Stimulated activated CD8-positive, alpha-beta memory T cell treated with anti-CD3 and anti-CD28 coated beads, Interleukin-4, amount 100 ng/mL, for 48 hours (primary cell): Measurements from ENCODE around the gene PARP4.
"Not testable (repeated sequence)": the region's sequence is repeated elsewhere in the genome, so short reads cannot be mapped to it uniquely, and the experiment has no call there.

Experiments used
- DNase-seq: peaks from one replicate; pipeline ENCODE4 v3.0.0-alpha.2; 2020

The PARP4 gene

DNA sequence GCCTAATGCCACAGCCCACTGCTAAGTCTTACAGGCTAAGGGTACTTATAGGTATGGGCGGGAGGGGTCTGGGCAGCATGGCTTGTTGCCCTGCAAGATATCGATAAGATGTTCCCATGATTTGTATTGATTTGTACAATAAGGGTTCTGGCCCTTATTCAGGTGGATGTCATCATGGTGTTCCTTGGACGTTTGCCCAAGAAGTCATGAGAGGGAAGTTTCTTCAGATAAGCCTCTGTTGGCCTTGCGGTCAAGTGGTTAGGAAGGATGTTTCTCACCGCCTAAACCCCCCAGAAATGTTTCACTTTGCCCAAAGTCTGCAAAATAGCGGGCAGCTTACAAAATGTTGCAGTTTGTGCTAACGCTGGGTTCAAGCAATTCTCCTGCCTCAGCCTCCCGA is 7.3 kb downstream of the PARP4 start:
- no peak for DNase-seq

- DNase-seq = no peak
Observed at GRCh38 chr13:24503379-24503696, 9.2 kb downstream of the PARP4 start.

DNA sequence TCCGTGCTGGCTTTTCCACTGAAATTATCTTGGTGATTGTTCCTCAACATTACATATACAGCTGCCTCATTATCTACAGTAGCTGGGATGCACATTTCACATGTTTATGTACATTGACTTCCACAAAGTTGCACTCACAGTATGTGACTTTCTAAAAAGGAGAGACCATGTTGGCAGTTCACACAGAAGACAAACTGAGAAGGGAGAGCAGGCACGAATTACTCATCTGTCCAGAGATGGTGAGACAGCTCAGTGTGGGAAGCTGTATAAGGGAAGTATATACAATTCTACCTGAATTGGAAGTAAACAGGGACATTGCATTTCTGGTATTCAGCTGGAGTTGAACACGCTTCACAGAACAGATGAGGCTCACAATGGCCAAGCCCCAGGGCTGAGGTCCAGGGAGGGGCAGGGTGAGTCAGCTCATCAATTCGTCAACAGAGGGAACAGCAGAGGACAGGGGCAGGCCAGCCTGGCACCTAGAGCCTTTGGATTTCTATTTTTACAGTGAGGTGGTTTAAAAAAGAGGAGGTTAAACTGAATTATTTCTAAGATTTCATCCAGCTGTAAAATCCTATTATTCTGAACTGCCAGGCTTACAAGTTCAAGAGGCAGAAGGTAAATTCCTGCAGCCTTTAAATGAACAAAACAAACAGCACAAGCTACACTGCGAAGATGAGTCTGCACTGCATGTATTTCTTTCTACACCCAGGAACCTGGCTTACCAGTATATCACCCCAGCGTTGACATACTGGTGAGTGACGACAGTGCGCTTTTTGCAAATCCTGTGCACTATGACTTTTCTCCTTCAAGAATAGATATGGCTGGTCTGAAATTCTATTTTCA is 9.8 kb downstream of the PARP4 start:
- no peak for DNase-seq

DNA sequence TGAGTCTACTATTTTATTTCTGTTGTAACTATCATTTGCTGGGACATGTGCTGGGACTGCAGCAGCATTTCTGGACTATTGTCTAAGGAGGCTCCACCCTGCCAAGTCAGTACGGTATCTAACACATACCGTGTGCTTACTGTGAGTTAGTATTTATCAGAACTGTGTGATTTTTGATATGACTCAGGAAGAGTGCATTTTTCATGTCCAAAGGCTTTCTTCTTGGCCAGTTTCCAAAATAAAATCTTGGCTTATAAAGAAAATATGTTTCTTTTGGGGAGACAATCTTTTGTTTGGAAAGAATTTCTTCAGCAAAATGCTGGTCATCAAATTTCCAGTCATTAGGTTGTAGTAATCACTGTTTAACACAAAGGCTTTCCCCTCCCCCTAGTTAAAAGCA is 11.6 kb downstream of the PARP4 start:
- no peak for DNase-seq

GRCh38 chr13:24497742-24498141 is 14.8 kb downstream of the PARP4 start:
- no peak for DNase-seq

DNA sequence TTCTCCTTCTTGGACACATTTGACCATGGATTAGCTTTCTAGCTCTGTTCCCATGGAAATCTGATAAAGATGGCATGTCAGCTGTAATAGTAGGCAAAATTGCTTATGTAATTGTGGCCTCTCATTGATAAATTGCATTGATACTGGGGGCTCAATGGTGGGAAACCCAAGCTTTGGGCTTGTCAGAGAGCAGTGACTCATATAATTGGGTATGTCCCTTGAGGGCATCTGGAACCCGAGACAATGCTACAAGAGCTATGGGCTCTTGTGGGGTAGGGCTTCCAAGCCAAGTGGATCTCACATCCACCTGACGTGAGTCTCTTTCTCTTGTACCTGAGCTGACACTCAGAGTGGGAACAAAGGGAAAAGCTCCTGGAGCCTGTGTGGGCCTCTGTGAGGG is 16.3 kb downstream of the PARP4 start:
- DNase-seq = not testable (repeated sequence)

DNA sequence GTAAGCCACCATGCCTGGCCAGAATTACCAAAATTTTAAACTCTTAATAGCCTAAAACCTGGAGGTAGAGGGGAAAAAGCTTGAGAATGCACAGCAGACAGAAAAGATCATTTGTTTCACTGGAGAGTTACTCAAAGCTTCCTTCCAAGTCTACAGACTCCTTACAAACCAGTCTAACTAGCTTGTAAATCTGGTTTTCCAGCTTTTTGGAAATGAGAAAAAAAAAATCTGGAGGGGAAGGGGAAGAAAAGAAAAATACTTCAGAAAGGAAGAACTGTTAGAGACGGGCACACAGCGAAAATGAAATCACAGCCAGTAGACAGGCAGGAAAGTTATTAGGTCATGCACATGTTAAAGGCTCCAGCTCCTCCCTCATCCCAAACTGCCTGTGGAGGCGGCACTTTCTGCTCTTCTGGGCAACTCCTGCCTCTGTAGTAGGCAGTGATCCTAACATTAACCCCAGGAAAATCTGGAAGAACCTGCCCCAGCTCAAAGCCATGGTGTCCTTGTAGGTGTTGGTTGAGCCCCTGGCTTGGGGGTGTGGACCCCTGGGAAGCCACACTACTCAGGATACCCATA is 17.3 kb downstream of the PARP4 start:
- DNase-seq = no peak

- no peak for DNase-seq
Observed at GRCh38 chr13:24493356-24493755, 19.2 kb downstream of the PARP4 start.

GRCh38 chr13:24491845-24492244 is 20.7 kb downstream of the PARP4 start:
- DNase-seq = no peak

DNA sequence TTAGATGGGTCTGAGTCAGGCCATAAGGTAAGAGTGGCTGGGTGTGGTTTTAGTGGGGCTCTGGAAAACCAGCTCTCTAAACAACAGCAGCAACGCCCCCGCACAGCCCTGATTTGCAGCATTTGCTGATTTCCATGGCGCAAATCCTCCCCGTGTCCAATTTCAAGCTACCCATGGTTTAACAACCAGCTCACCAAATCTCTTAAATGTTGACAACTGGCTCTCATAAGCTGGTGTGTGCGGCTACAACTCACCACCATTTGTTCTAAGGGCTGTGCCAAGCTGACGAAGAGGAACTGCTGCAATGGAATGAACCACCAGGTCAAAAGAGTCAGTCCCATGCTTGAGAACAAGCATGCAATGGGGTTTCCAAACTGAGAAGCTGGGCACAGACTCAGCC is 22.9 kb downstream of the PARP4 start:
- no peak for DNase-seq

DNA sequence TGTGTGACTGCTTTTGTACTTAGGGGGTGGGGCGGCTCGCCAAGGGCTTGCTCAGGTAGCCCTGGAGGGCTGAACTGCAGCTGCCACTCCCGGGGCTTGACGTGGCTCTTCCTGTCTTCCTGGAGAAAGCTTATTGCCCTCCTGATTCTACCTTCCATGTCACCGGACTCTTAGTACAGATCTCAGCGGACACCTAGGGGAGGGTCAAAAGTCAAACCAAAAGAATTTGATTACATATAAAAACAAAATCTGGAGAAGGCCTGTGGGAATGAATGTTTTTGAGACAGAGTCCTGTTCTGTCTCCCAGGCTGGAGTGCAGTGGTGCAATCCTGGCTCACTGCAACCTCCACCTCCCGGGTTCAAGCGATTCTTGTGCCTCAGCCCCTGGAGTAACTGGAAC is 24.5 kb downstream of the PARP4 start:
- DNase-seq = not testable (repeated sequence)

GRCh38 chr13:24486017-24486657 is 26.4 kb downstream of the PARP4 start:
- DNase-seq = not testable (repeated sequence)

GRCh38 chr13:24473686-24474085 is 38.9 kb downstream of the PARP4 start:
- DNase-seq = no peak

- DNase-seq = not testable (repeated sequence)
Observed at GRCh38 chr13:24472129-24472528, 40.4 kb downstream of the PARP4 start.

- no peak for DNase-seq
Observed at GRCh38 chr13:24463078-24463477, 49.5 kb downstream of the PARP4 start.

DNA sequence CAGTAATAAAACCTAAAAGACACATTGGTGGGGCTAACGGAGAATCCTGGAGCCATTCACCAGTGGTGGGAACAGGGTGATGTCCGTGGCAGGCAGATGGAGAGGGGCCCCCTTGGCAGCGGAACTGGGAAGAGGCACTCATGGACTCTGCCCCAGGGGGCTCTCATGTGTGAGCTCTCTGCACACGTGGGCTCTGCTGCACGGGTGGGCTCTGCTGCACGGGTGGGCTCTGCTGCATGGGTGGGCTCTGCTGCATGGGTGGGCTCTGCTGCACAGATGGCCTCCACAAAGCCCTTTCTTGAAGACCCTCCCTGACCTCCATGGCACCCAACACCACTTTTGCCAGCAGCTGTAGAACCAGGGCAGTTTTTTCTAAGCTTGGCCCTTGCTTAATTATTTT is 52.3 kb downstream of the PARP4 start:
- no peak for DNase-seq

- DNase-seq = no peak
Observed at GRCh38 chr13:24459726-24460125, 52.9 kb downstream of the PARP4 start.

GRCh38 chr13:24459234-24459633 is 53.3 kb downstream of the PARP4 start:
- DNase-seq = no peak

DNA sequence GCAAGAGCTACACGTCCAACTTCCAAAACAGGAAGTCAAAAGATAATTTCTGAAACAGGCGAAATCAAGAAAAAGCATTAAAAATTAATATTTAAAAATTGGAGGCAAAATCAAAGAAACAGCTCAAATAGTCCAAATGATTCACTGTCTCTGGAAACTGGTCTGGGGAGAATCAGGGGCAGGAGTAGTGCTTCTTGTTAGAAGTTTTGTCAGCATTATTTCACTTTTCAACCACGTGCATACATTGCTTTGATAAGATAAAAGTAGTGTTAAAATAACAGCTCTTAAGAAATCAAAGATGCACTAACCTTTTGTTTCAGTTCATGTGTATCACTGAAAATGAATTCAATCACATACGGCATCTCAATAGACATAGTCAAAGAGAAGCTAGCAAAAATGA is 53.8 kb downstream of the PARP4 start:
- DNase-seq = no peak

DNA sequence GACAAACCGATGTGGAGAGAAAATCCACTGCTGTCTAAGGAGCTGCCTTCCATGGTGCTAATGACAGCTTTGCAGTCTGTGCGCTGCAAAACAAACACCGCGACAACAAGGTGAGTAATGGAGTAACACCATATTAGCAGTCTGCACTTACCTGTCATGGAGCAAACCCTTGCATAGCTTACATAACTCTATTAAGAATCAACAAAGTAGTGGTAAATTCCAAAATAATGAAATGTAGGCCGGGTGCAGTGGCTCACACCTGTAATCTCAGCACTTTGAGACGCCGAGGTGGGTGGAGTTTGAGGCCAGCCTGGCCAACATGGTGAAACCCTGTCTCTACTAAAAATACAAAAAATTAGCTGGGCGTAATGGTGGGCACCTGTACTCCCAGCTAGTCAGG is 56.2 kb downstream of the PARP4 start:
- DNase-seq = no peak

DNA sequence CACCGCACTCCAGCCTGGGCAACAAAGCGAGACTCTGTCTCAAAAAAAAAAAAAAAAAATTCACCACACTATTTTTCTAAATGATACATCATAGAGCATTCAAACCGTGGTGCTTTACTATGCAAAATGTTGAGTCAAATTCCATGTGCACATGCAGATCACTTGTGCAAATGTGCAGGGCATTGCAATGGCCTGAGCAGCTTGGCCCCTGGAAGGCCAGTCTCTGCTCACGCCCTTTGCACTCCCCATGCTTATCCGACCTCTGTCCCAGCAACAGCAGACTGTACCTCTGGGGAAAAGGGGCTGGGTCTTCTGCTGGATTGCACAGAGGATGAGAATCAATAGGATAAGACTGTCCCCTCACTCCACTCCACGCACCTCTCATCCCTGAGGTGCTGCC is 58.5 kb downstream of the PARP4 start:
- DNase-seq = no peak

GRCh38 chr13:24452044-24452443 is 60.5 kb downstream of the PARP4 start:
- DNase-seq = no peak

DNA sequence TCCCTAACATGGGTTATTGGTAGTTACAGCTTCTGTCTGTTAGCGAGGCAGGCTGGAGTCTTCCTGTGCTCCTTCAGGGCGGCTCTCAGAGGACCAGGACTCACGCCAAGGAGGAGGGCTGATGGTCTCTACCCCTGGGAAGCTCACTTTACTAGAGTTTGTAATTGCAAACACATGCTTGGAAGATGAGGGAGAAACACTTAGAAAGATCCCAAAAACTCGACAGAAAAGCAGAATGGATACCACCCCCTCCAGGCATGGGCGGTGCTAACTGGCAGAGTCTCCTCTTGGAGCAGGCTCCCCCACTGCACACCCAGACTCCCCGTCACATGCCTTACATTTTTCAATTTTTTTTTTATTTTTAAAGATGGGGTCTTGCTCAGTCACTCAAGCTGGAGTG is 62.0 kb downstream of the PARP4 start:
- DNase-seq = no peak

DNA sequence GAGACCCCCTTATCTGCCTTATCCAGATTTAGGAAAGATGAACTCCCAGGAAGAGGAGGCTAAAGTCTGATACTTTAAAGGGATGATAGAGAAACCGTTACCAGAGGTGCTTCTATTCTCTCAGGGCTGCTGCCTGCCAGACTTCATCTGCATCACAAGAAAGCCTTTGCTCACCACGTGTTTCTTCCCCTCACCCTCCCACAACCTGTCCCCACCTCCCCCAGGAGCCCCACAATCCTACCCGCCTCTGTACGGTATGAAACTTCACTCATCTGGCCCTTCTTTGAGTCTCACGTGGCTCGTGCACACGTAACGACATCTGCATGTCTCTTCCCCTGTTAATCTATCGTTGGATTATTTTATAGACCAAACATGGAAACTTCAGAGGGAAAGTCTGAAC is 67.7 kb downstream of the PARP4 start:
- not testable (repeated sequence) for DNase-seq
